ENCODE data around the gene VIPR2. TPM values are rescaled to one million over a fixed set of nuclear protein-coding genes. Genes with fewer than 3 reads are reported as not detected.

The VIPR2 gene
- total RNA-seq, 3 donors from 2014 or later: 0.48 to 14.0 (median 4.6) TPM

- H3K9me3 ChIP-seq: no peaks in the 10 kb centered on the region
- intact Hi-C loops (cut with DNase I; ENCODE audit: low total_unique reads): no loop called here
- H3K27me3 ChIP-seq: no peaks in the 10 kb centered on the region
- DNase-seq (ENCODE audit: low spot score in 2 of 2): peak in 1 of 2 donors; percentile 12
- no peak for TF ChIP-seq POLR2A (IDR thresholded peaks at IDR 0.05)
- no peak overlapping the region for H3K27ac ChIP-seq
- H3K4me3 ChIP-seq: no peak overlapping the region
- H3K36me3 ChIP-seq: no peaks in the 10 kb centered on the region
- no peaks in the 10 kb centered on the region for H3K4me1 ChIP-seq
Measured at GRCh38 chr7:159036916-159037605, 107.6 kb downstream of the VIPR2 start.

- Histone ChIP-seq H3K27ac (no peak overlapping the region), H3K4me3 (no peak overlapping the region), H3K27me3 (no peaks in the 10 kb centered on the region), H3K9me3 (no peaks in the 10 kb centered on the region), H3K4me1 (no peaks in the 10 kb centered on the region), H3K36me3 (no peaks in the 10 kb centered on the region)
- TF ChIP-seq CTCF (IDR thresholded peaks at IDR 0.05) (no peak), POLR2A (IDR thresholded peaks at IDR 0.05) (no peak), POLR2AphosphoS5 (IDR thresholded peaks at IDR 0.05) (no peak)
- intact Hi-C loops (cut with DNase I; ENCODE audit: low total_unique reads): no loop called here
- peak in 1 of 2 donors; percentile 14 for DNase-seq (ENCODE audit: low spot score in 2 of 2)
Measured at GRCh38 chr7:159035571-159036073, 109.0 kb downstream of the VIPR2 start.

DNA sequence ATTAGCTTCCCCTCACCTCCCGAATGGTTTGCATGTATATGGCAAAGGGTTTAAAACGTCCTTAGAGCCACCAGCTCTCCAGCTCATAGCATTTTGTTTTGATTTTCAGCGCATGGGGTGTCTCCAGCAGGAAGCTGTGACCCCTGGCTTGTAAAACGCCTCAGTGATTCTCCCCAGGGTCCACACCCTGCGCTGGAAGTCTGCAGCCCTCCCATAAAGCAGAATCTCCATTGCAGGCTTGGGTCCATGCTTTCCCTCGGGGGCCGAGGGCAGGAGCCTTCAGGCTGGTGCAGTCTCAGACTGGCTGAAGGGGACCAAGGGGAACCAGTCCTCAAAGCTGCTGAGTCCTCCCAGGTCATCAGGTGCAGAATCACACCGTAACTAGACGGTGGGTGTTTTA is 109.7 kb downstream of the VIPR2 start:
- TF ChIP-seq POLR2AphosphoS5 (IDR thresholded peaks at IDR 0.05) (no peak), POLR2A (IDR thresholded peaks at IDR 0.05) (no peak), CTCF (IDR thresholded peaks at IDR 0.05) (no peak)
- H3K27me3 ChIP-seq: no peaks in the 10 kb centered on the region
- no peak overlapping the region for H3K27ac ChIP-seq
- no peak overlapping the region for H3K4me3 ChIP-seq
- no peak for DNase-seq (ENCODE audit: low spot score in 2 of 2)
- no peaks in the 10 kb centered on the region for H3K9me3 ChIP-seq
- intact Hi-C loops (cut with DNase I; ENCODE audit: low total_unique reads): no loop called here
- no peaks in the 10 kb centered on the region for H3K4me1 ChIP-seq
- no peaks in the 10 kb centered on the region for H3K36me3 ChIP-seq

DNA sequence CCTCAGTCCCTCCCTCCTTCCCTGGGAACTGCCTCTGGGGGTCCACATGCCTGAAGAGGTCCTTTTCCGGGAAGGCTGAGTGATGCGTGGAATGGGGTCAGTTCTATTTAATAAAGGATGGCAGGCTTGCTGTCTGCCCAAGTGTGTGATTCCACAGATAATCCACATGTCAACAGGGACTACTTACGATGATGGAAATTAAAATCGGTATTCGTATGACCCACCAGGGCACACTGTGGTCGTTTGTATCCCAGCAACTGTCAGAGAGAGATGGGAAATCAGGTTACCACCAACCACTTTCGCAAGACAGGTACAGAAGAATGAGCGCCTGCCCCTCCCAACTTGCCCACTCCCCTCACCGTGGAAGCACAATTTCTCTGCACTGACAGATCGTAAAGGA is 110.3 kb downstream of the VIPR2 start:
- DNase-seq (ENCODE audit: low spot score in 2 of 2): peak in 1 of 2 donors; percentile 10
- H3K27me3 ChIP-seq: no peaks in the 10 kb centered on the region
- no peak overlapping the region for H3K4me3 ChIP-seq
- TF ChIP-seq POLR2AphosphoS5 (IDR thresholded peaks at IDR 0.05): no peak
- no peak for TF ChIP-seq POLR2A (IDR thresholded peaks at IDR 0.05)
- no peak for TF ChIP-seq CTCF (IDR thresholded peaks at IDR 0.05)
- no peaks in the 10 kb centered on the region for H3K36me3 ChIP-seq
- H3K9me3 ChIP-seq: no peaks in the 10 kb centered on the region
- no peak overlapping the region for H3K27ac ChIP-seq
- intact Hi-C loops (cut with DNase I; ENCODE audit: low total_unique reads): no loop called here
- no peaks in the 10 kb centered on the region for H3K4me1 ChIP-seq

- no peaks in the 10 kb centered on the region for H3K27me3 ChIP-seq
- H3K4me3 ChIP-seq: no peak overlapping the region
- peak in 1 of 2 donors; percentile 8 for DNase-seq (ENCODE audit: low spot score in 2 of 2)
- no peak overlapping the region for H3K27ac ChIP-seq
- no peaks in the 10 kb centered on the region for H3K9me3 ChIP-seq
- no peaks in the 10 kb centered on the region for H3K36me3 ChIP-seq
- intact Hi-C loops (cut with DNase I; ENCODE audit: low total_unique reads): no loop called here
- H3K4me1 ChIP-seq: no peaks in the 10 kb centered on the region
- TF ChIP-seq CTCF (IDR thresholded peaks at IDR 0.05): no peak
- no peak for TF ChIP-seq POLR2A (IDR thresholded peaks at IDR 0.05)
Measured at GRCh38 chr7:159033956-159034355, 110.7 kb downstream of the VIPR2 start.
